ENCODE data around the gene C5orf15.

GRCh38 chr5:133950821-133951612, 17.4 kb downstream of the C5orf15 start:
- TF ChIP-seq CTCF (IDR thresholded peaks at IDR 0.05) = no peak
- TF ChIP-seq POLR2AphosphoS5 (IDR thresholded peaks at IDR 0.05) = no peak
- TF ChIP-seq POLR2A (IDR thresholded peaks at IDR 0.05) = no peak
